Occipital lobe (tissue), 2 donors: ENCODE measurements around the gene INAVA. TPM values are rescaled to one million over a fixed set of nuclear protein-coding genes. Genes with fewer than 3 reads are reported as not detected.
"Not testable (repeated sequence)": the region's sequence is repeated elsewhere in the genome, so short reads cannot be mapped to it uniquely, and the experiment has no call there.

Source experiments
- DNase-seq: peaks from one replicate; lab custom pipeline; 2025; lab: John Stamatoyannopoulos, UW
- total RNA-seq: library from RNA; depleted of rRNA; stranded (reverse); fragments of >200 nt; gene quantifications from one replicate; pipeline ENCODE4 v1.2.3, GENCODE V29; 2014

The INAVA gene
- total RNA-seq, 1 donor from 2014 or later, result 1.4 TPM

GRCh38 chr1:200919386-200919785 lies 24.7 kb downstream of the INAVA start:
- no peak for DNase-seq

- DNase-seq, result no peak
Observed at GRCh38 chr1:200921571-200922110, 26.9 kb downstream of the INAVA start.

GRCh38 chr1:200922406-200922805 lies 27.7 kb downstream of the INAVA start:
- DNase-seq, result no peak

GRCh38 chr1:200923601-200924000 lies 28.9 kb downstream of the INAVA start:
- no peak for DNase-seq

GRCh38 chr1:200925831-200926230 lies 31.1 kb downstream of the INAVA start:
- no peak for DNase-seq

GRCh38 chr1:200929530-200930278 lies 35.0 kb downstream of the INAVA start:
- DNase-seq, result no peak

GRCh38 chr1:200930285-200930684 lies 35.6 kb downstream of the INAVA start:
- not testable (repeated sequence) for DNase-seq

- no peak for DNase-seq
Observed at GRCh38 chr1:200931776-200932175, 37.1 kb downstream of the INAVA start.

GRCh38 chr1:200934676-200935245 lies 40.1 kb downstream of the INAVA start:
- DNase-seq, result no peak

GRCh38 chr1:200935286-200935962 lies 40.7 kb downstream of the INAVA start:
- DNase-seq, result not testable (repeated sequence)

GRCh38 chr1:200938955-200939354 lies 44.3 kb downstream of the INAVA start:
- DNase-seq, result no peak

- DNase-seq, result no peak
Observed at GRCh38 chr1:200945111-200945510, 50.4 kb downstream of the INAVA start.

- DNase-seq, result no peak
Observed at GRCh38 chr1:200947059-200947566, 52.4 kb downstream of the INAVA start.

- no peak for DNase-seq
Observed at GRCh38 chr1:200949626-200950025, 54.9 kb downstream of the INAVA start.

- no peak for DNase-seq
Observed at GRCh38 chr1:200951016-200951415, 56.3 kb downstream of the INAVA start.

GRCh38 chr1:200954434-200954833 lies 59.7 kb downstream of the INAVA start:
- DNase-seq, result no peak

- DNase-seq, result no peak
Observed at GRCh38 chr1:200958597-200958996, 63.9 kb downstream of the INAVA start.

- no peak for DNase-seq
Observed at GRCh38 chr1:200959411-200959921, 64.8 kb downstream of the INAVA start.

GRCh38 chr1:200960236-200960947 lies 65.7 kb downstream of the INAVA start:
- no peak for DNase-seq

GRCh38 chr1:200960948-200961340 lies 66.2 kb downstream of the INAVA start:
- no peak for DNase-seq

- not testable (repeated sequence) for DNase-seq
Observed at GRCh38 chr1:200962151-200962550, 67.5 kb downstream of the INAVA start.
